ENCODE measurements around the gene CCDC177.
A peak's percentile ranks its signal among the peaks of the same experiment; 100 is the strongest.

Gene CCDC177

GRCh38 chr14:69574263-69574953, at the start of gene CCDC177:
Gene CCDC177 (minus strand): TSS chr14:69574871. CDS start chr14:69573622, 1,249 bp downstream.
- DNase-seq (ENCODE audit: low spot score) = peak; percentile 82

GRCh38 chr14:69624136-69624535, 49.5 kb upstream of the CCDC177 start:
- DNase-seq (ENCODE audit: low spot score) = no peak

DNA sequence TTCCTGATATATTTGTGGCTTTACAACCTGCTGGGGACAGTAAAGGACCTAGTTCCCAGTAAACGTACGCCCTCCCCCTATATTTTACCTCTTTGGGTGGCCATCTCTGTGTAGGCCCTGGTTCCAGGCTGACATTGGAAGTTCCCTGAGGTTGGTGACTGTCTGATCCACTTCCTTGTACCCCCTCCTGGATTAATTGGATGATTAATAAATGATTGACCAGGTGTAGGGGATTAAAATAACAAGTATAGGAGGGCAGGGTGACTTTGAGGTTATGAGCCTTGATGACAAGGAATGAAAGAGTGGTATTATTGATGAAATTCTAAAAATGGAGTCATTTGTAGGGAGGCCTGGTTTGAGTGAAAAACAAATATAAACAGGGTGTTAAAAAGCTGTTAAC, 46.3 kb upstream of the CCDC177 start:
- DNase-seq (ENCODE audit: low spot score) = no peak

- no peak for DNase-seq (ENCODE audit: low spot score)
Measured at GRCh38 chr14:69620211-69620611, 45.5 kb upstream of the CCDC177 start.

- no peak for DNase-seq (ENCODE audit: low spot score)
Measured at GRCh38 chr14:69619012-69619411, 44.3 kb upstream of the CCDC177 start.

- no peak for DNase-seq (ENCODE audit: low spot score)
Measured at GRCh38 chr14:69617796-69618195, 43.1 kb upstream of the CCDC177 start.

DNA sequence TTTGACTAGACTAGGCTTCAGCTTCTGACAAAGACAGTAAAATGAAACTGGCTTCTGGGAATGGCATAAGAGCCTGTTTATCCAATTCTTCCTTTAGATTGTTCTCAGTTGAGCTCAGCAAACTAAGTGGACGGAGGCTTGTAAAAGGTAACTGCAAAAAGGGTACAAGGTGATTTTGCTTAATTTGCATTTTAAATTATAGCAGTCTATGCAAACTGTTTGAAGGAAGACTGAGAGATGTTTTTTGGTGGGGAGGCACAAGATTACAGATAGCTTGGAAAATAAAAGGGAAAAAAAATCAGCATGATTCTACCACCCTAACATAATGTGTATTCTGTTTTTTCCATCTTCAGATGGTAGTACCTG, 41.7 kb upstream of the CCDC177 start:
- DNase-seq (ENCODE audit: low spot score) = no peak

DNA sequence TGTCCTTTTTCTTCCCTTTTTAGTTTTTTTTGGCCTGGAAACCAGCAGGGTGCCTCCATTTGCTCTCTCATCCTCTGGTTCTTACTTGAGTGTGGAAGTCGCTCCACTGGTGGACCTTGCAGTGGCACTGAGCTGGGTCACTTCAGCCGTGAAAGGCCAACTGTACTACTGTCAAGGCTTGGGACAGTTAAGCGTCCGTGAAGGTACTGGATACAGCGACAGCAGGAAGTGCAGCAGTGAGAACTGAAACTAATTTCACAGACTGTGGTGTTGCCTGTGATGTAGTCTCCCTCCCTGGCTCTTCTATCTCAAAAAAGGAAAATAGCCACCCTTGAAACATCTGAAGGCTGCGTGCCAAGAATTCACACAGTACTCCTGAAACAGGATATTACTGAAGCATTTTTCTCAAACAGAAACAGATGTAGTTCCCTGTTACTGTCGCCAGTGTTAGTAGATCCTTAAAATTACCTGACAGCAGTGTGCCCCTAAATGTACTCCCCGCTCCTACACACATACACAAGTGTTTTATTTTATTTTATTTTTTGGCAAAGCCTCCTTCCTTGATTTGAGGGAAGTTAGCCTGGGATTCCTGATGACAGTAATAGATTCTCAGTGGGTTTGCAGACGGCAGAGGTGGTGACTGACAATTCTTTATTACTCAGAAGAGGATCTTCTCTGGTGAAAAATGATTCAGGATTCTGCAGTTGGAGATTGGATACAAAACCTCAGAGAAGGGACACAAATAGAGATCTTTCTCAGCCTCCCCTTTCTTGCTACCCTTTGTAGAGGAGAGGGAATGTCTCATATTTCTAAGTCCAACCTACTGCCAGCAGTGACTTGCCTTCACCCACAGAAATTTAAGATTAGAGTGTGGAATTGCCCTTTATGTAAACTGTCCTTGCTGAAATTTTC, 41.1 kb upstream of the CCDC177 start:
- no peak for DNase-seq (ENCODE audit: low spot score)

- no peak for DNase-seq (ENCODE audit: low spot score)
Measured at GRCh38 chr14:69615121-69615495, 40.4 kb upstream of the CCDC177 start.

DNA sequence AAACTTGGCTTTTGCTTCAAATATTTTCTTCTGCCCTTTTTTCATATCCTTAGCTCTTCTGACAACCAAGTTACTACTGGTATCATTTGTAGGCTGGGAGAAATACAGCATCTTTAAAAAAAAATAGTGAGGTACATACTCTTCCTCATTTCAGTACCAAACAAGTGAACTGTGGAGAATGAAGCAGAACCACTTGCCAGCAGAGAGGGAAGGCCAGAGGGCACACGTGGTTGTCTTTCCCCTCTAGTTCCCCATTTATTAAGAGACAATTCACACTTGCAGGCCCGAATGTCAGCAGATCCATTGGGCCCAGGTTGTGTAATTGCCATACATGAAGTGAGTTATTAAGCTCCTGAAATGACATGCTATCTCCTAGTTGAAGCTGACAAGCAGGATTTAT, 39.9 kb upstream of the CCDC177 start:
- DNase-seq (ENCODE audit: low spot score) = no peak

DNA sequence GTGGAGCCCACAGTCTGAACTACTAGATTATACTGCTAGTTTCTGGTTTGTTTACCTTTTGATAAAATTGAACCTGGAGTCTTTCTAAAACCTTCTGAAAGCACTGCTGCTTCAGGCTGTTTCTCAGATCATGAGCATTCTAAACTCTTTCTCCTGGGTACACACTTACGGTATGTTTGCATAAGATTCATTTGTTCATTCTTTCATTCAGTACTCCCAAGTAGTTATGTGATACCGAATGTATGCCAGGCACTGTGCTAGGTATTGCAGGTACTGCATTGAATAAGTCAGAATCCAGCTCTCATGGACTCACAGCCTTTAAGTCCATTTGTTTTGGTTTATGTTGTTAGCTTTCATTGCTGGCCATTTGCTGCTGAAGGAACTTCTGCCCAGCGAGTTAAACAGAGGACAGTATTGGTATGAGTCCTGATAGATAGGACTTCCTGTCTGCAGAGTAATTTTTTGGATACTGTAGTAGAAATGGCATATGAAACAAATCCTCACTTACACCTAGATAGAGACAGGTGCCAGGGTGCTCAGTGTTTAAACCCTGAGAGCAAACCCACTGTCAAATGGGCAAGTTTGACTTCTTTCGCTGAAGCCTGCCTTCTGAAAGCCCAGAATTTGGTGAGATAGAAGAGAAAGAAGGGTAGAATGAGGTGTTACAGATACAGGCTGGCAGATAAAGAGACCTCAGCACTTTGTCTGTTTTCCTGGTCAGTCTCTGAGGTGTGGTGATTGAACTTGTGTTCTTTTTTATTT, 38.8 kb upstream of the CCDC177 start:
- DNase-seq (ENCODE audit: low spot score) = no peak

DNA sequence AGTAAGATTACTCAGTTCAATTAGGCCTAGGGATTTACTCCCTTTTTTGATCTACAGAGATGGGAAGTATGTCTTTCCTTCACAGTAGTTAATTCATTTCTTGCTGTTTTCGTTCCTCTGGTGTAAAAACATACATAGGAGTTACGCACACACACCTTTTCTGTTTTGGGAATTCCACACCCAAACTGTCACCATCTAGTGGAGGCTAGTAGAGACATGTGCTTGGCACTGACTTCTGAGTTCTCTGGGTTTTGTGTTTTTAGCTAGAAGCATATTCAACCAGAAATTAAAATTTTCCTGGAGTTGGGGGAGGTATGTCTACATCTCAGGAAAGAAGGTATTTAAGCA, 38.1 kb upstream of the CCDC177 start:
- DNase-seq (ENCODE audit: low spot score) = no peak

DNA sequence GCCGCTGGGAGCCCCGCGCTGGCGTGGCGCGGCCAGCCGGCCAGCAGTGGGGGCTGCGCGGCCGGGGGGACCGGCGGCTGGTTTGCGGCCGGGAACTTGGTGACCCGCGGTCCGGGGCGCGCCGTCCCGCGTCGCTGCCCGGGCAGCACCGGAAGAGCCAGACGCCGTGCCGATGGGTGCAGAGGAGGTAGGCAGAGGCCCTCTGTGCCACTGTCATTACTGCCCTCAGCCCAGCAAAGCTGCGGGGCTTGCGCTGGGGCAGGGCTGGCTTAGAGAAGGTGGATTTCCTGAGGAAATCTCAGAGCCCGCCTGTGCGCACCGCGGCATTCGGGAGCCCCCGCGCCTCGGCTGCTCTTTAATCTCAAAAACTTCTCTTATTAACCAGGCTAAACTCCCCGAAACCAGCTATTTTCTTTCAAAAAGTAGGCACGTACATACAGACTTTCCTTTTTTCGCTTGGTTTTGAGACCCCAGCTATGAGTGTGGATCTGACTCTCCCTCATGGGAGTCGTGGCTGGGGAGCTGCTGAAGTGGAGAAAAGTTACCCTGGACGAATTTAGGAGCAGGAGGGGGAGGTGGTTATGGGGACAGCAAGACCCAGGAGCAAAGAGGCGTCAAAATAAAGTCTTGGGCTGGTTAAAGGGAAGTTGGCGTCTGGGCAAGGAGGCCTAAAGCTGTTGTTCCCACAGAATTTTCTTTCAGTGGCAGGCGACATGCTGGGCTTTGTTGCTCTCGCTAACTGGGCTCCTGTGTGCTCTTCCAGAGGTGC, 37.5 kb upstream of the CCDC177 start:
- DNase-seq (ENCODE audit: low spot score) = peak; percentile 68

- DNase-seq (ENCODE audit: low spot score) = peak; percentile 99
Measured at GRCh38 chr14:69611172-69612013, 36.7 kb upstream of the CCDC177 start, which contains the start of gene SUSD6. Gene SUSD6 (plus strand): TSS chr14:69611596. CDS start chr14:69658593, 46,997 bp downstream.

GRCh38 chr14:69610874-69611171, 36.2 kb upstream of the CCDC177 start:
- DNase-seq (ENCODE audit: low spot score) = peak; percentile 65

DNA sequence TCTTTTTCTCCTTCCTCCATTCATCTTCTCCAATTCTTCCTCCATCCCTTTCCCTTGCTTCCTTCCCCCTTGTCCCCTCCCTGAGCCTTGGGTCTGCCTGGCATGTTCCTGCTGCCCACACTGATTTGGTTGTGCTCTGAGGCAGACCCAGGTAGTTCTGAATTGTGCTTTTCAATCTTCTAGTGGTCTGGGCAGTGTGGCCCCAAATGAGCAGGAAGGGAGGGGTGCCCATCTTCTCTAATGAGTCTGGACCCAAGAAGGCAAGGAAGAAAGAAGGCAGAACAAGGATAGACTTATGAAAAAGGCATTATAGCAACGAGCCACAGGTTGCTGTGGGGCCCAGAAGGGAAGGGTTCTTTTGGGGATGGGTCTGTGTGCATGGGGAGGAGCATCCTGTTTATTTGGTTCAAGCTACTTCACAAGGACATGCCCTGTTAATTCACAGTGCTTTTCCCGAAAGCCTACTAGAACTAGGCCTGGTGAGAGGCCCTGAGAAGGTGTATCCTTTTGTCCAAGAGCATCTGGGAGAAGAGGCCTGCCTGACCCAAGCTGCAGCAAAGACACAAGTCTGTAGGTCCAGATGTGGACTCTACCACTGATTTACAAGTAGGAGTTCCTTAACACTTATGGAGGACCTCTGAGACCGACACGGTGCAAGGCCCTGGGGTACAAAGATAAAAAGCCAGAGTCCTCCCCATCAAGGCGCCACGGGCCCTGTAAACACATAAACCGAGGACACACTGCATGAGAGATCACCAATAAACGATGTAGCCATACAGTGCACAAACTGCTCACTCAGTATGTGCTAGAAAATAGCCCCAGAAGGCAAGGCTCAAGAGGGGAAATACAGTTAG, 35.6 kb upstream of the CCDC177 start:
- no peak for DNase-seq (ENCODE audit: low spot score)

DNA sequence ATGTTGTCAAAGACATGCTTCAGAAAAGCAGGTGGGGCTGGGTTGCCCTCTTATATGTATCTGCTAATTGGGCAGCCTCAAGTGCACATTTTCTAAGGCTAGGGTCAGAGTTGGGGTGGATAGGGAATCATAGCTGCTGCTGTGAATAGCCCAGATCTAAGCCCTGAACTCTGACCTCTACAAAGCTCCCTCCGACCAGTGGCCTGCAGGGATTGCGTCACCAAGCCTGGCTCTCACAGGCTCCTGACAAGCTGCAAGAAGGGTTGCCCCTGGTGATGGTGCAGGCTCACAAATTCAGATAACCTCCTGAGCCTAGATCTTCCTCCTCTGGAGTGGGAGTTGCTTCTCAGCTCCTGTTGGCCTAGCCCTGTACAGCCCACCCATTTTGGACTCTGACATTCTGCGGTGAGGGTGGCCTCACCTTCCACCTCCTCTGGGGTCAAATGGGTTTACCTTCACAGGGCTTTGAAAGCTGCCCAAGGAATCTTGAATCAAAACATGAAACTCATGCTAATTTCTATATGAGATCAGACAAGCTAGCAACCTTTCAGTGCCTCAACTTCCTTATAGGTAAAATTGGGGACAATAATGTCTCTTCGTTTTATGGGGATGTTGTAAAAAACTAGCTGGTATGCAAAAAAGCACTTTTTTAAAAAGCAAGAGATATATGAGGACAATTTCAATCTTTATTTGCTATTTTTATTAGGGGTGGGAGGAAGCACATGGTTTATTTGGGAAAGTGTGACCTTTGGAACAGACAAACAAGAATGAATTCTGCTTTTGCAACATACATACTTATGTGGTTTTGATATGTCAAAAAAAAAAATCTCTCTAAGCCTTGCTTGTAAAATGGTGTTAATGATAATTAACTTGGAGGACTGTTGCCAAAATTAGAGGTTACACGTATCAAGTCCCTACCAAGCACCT, 31.9 kb upstream of the CCDC177 start:
- no peak for DNase-seq (ENCODE audit: low spot score)

DNA sequence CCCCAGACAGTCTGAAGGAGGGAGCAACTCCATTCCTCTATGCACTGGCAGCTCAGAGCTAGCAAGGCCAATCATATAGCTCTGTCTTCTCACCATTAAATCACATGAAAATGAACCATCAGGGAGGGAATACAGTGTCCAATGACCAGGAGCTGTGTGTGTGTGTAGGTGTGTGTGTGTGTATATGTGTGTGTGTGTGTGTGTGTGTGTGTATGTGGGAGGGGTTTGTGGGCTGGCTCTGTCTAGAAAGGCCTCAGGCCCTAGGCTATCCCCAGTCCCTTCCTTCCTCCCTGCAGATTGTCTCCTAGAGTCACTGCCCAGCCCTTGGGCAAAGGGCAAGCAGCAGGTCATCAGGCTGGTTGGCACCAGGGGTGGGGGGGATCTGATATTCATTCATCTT, 31.1 kb upstream of the CCDC177 start:
- no peak for DNase-seq (ENCODE audit: low spot score)

DNA sequence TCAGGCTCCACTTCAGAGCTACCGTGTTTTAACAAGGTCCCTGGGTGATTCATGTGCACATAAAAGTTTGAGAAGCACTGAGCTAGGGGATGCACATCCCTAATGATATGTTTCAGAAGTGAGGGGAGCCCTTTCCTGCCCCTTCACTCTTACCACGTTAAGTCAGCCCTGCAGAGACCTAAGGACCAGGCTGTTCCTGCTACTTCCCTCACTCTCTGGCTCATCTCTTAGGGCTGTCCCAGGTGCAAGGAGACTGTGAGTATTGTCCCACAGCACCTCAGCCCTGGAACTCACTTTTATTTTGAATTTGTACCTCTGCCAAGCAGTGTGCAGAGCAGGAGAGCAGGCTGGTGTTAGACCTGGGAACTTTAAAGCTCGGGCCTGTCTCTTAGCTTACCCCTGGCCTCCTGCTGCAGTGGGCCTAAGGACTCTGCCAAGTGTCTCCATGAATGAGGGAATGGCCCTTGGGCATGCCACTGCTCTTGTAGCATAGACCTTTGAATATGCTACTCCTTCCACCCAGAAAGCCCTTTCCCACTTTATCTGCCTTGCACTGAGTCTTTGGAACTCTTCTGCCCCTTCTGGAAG, 25.7 kb upstream of the CCDC177 start:
- DNase-seq (ENCODE audit: low spot score) = no peak

All from D341Med (cell line).